Superior temporal gyrus (tissue), 1 donor: ENCODE measurements around the gene COPS9.

Source experiments
- DNase-seq: peaks from one replicate; pipeline ENCODE4 v3.0.0-alpha.2; 2016; ENCODE audit errors: extremely low spot score

COPS9 gene

GRCh38 chr2:240136013-240136670 lies at the start of gene COPS9:
Gene COPS9 (minus strand): TSS chr2:240136305. CDS start chr2:240136284, 21 bp downstream.
- DNase-seq: peak; percentile 86

- DNase-seq: no peak
Measured at GRCh38 chr2:240184656-240185055, 48.6 kb upstream of the COPS9 start.

GRCh38 chr2:240183875-240184590 lies 47.9 kb upstream of the COPS9 start:
- no peak for DNase-seq

- no peak for DNase-seq
Measured at GRCh38 chr2:240183006-240183874, 47.1 kb upstream of the COPS9 start.

- DNase-seq: no peak
Measured at GRCh38 chr2:240182476-240182875, 46.4 kb upstream of the COPS9 start.

- DNase-seq: no peak
Measured at GRCh38 chr2:240182001-240182400, 45.9 kb upstream of the COPS9 start.

GRCh38 chr2:240179941-240180666 lies 44.0 kb upstream of the COPS9 start:
- no peak for DNase-seq

GRCh38 chr2:240179186-240179815 lies 43.2 kb upstream of the COPS9 start:
- no peak for DNase-seq

- no peak for DNase-seq
Measured at GRCh38 chr2:240178564-240178963, 42.5 kb upstream of the COPS9 start.

GRCh38 chr2:240174496-240174895 lies 38.4 kb upstream of the COPS9 start:
- DNase-seq: no peak

GRCh38 chr2:240172071-240172895 lies 36.2 kb upstream of the COPS9 start:
- no peak for DNase-seq

GRCh38 chr2:240170883-240171282 lies 34.8 kb upstream of the COPS9 start:
- no peak for DNase-seq

- no peak for DNase-seq
Measured at GRCh38 chr2:240170354-240170735, 34.2 kb upstream of the COPS9 start.

GRCh38 chr2:240169486-240170353 lies 33.6 kb upstream of the COPS9 start:
- no peak for DNase-seq

GRCh38 chr2:240168546-240169361 lies 32.6 kb upstream of the COPS9 start:
- no peak for DNase-seq

- no peak for DNase-seq
Measured at GRCh38 chr2:240168041-240168440, 31.9 kb upstream of the COPS9 start.

- DNase-seq: no peak
Measured at GRCh38 chr2:240167588-240167880, 31.4 kb upstream of the COPS9 start.

GRCh38 chr2:240166761-240167587 lies 30.9 kb upstream of the COPS9 start:
- no peak for DNase-seq
